ENCODE results near the gene PAF1. TPM values are rescaled to one million over a fixed set of nuclear protein-coding genes. Genes with fewer than 3 reads are reported as not detected.

PAF1 gene
- total and polyA plus RNA-seq, 2 of the 13 experiments (the other 11 are each of a cell fraction or from before 2014, with no cell fraction given): 30.2 to 31.1 TPM

GRCh38 chr19:39406656-39407409 lies 15.9 kb upstream of the PAF1 start, which contains the start of gene ZFP36 (continued):
- peak; percentile 18; the same call in 1 of the 2 replicates for TF ChIP-seq CTCF (CRISPR knock-in tag; IDR thresholded peaks at IDR 0.05)
- TF ChIP-seq THAP9 (CRISPR knock-in tag; IDR thresholded peaks at IDR 0.05; ENCODE audit: borderline replicate concordance): no peak
- no peak for TF ChIP-seq MAFK (conservative IDR thresholded peaks at IDR 0.05 in 1 of 2, IDR thresholded peaks at IDR 0.05 in 1 of 2; ENCODE audit: low read length in 2 of 2)
- no peak for TF ChIP-seq ZBTB3 (CRISPR knock-in tag; IDR thresholded peaks at IDR 0.05; ENCODE audit: borderline replicate concordance, low read depth)
- TF ChIP-seq IRF9 (CRISPR knock-in tag; IDR thresholded peaks at IDR 0.05; ENCODE audit: borderline replicate concordance): peak; percentile 75; the same call in 1 of the 2 replicates
- no peak for TF ChIP-seq RORA (CRISPR knock-in tag; IDR thresholded peaks at IDR 0.05)
- peak; percentile 36 for TF ChIP-seq AKAP8 (CRISPR knock-in tag; IDR thresholded peaks at IDR 0.05)
- TF ChIP-seq SALL2 (CRISPR knock-in tag; IDR thresholded peaks at IDR 0.05): 0 out of 2 replicates have a peak, but pooled peaks have one; percentile 39
- no peak for TF ChIP-seq PRDM4 (CRISPR knock-in tag; IDR thresholded peaks at IDR 0.05; ENCODE audit: borderline replicate concordance)
- TF ChIP-seq ZNF138 (CRISPR knock-in tag; IDR thresholded peaks at IDR 0.05; ENCODE audit: low read depth): 0 out of 2 replicates have a peak, but pooled peaks have one; percentile 78
- peak; percentile 85; the same call in 1 of the 2 replicates for TF ChIP-seq SRY (CRISPR knock-in tag; IDR thresholded peaks at IDR 0.05)
- TF ChIP-seq MED1 (CRISPR knock-in tag; IDR thresholded peaks at IDR 0.05): peak; percentile 75; the same call in 1 of the 2 replicates
- 0 out of 2 replicates have a peak, but pooled peaks have one; percentile 22 for TF ChIP-seq RAD21 (CRISPR knock-in tag; IDR thresholded peaks at IDR 0.05)
- 0 out of 2 replicates have a peak, but pooled peaks have one; percentile 7 for TF ChIP-seq TFAP4 (IDR thresholded peaks at IDR 0.05; ENCODE audit: borderline replicate concordance, low read depth)
- no peak for TF ChIP-seq ATF7 (IDR thresholded peaks at IDR 0.05)
- TF ChIP-seq ATF7 (CRISPR knock-in tag; IDR thresholded peaks at IDR 0.05): no peak
- no peak for TF ChIP-seq ZNF3 (CRISPR knock-in tag; IDR thresholded peaks at IDR 0.05)
- TF ChIP-seq ZBTB38 (CRISPR knock-in tag; IDR thresholded peaks at IDR 0.05): peak; percentile 72; the same call in 1 of the 2 replicates
- peak; percentile 27; the same call in 1 of the 2 replicates for TF ChIP-seq NFKB2 (CRISPR knock-in tag; IDR thresholded peaks at IDR 0.05; ENCODE audit: borderline replicate concordance)
- no peak for TF ChIP-seq ZEB1 (IDR thresholded peaks at IDR 0.05; ENCODE audit: insufficient replicate concordance, low read depth)

Data from HepG2 (cell line).